Measurements from ENCODE around the gene UBA52. TPM values are rescaled to one million over a fixed set of nuclear protein-coding genes. Genes with fewer than 3 reads are reported as not detected.
"Not testable (repeated sequence)": the region's sequence is repeated elsewhere in the genome, so short reads cannot be mapped to it uniquely, and the experiment has no call there.

UBA52 gene
- polyA plus RNA-seq, 1 experiment = 2,472 TPM

DNA sequence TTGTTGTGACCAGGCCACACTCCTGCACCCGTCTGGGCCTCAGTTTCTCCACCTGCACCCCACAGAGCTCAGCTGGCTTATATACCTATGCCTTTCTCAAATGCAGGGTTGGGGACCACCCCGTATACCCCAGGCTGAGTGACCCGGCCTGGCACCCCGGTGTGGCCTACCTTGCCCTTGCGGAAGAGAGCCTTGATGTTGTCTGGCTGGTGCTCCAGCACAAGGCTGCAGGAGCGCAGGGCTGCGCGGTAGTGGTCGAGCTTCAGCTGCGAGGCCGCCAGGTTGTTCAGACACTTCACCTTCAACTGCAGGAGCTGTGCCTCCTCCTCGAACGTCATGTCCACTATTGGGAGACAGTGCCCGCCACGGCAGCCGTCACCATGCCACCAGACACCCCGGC lies 34.2 kb upstream of the UBA52 start:
- Histone ChIP-seq H3K36me3 (ENCODE audit: control insufficient read depth, insufficient read depth, low read length) (peaks cover 47% of the 10 kb centered on the region), H3K4me3 (ENCODE audit: low read depth, low read length) (no peak overlapping the region), H3K27me3 (ENCODE audit: control insufficient read depth, insufficient read depth, low read length) (no peaks in the 10 kb centered on the region)
- ChIA-PET CTCF (no interaction called here), POLR2A (no interaction called here)
- no peak for DNase-seq (ENCODE audit: low read depth)
- TF ChIP-seq CTCF (IDR thresholded peaks at IDR 0.05; ENCODE audit: insufficient read depth, low read depth, low read length) = no peak

GRCh38 chr19:18538115-18538514 lies 33.5 kb upstream of the UBA52 start:
- ChIA-PET POLR2A (no interaction called here), CTCF (no interaction called here)
- Histone ChIP-seq H3K27me3 (ENCODE audit: control insufficient read depth, insufficient read depth, low read length) (no peaks in the 10 kb centered on the region), H3K36me3 (ENCODE audit: control insufficient read depth, insufficient read depth, low read length) (peaks cover 40% of the 10 kb centered on the region), H3K4me3 (ENCODE audit: low read depth, low read length) (no peak overlapping the region)
- TF ChIP-seq CTCF (IDR thresholded peaks at IDR 0.05; ENCODE audit: insufficient read depth, low read depth, low read length) = no peak
- DNase-seq (ENCODE audit: low read depth) = no peak

DNA sequence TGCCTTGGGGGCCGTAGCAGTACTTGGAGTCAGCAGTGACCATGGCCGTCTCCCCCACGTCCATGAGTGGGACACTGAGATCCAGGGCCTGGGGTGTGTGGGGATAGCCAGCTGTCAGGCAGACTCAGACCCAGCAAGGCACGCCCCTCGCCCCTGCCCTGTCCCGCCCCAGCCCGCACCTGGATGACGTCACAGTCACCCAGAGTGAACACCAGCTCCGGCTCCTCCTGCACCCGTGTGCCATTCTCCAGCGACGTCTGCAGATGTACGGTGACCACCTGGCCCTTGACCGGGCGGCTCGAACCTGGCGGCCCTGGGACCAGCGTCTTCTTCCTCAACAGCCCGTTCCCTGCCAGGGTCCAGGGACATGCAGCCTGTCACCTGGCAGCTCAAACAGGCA lies 32.3 kb upstream of the UBA52 start:
- ChIA-PET POLR2A (interaction anchor here (0.5 kb wide), 1 partner anchor 17 kb away, joined by 7 read pairs; no protein-coding TSS in a partner anchor), CTCF (interaction anchor here (1.6 kb wide), 1 partner anchor 88 kb away, joined by 3 read pairs; no protein-coding TSS in a partner anchor)
- Histone ChIP-seq H3K27me3 (ENCODE audit: control insufficient read depth, insufficient read depth, low read length) (no peaks in the 10 kb centered on the region), H3K4me3 (ENCODE audit: low read depth, low read length) (no peak overlapping the region), H3K36me3 (ENCODE audit: control insufficient read depth, insufficient read depth, low read length) (peaks cover 40% of the 10 kb centered on the region)
- TF ChIP-seq CTCF (IDR thresholded peaks at IDR 0.05; ENCODE audit: insufficient read depth, low read depth, low read length) = no peak
- DNase-seq (ENCODE audit: low read depth) = no peak

DNA sequence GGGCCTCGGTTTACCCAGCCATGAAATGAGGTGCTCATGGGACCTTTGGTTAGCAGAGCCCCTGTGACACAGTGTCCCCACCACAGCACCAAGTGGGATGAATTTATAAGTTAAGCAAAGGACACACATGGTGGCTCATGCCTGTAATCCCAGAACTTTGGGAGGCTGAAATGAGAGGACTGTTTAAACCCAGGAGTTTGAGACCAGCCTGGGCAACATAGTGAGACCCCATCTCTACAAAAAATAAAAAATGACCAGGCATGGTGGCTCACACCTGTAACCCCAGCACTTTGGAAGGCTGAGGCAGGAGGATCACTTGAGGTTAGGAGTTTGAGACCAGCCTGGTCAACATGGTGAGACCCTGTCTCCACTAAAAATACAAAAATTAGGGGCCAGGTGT lies 31.5 kb upstream of the UBA52 start:
- H3K27me3 ChIP-seq (ENCODE audit: control insufficient read depth, insufficient read depth, low read length); H3K4me3 ChIP-seq (ENCODE audit: low read depth, low read length); POLR2A ChIA-PET; DNase-seq (ENCODE audit: low read depth): not testable (repeated sequence)
- H3K36me3 ChIP-seq (ENCODE audit: control insufficient read depth, insufficient read depth, low read length) = peaks cover 38% of the 10 kb centered on the region
- CTCF ChIA-PET = interaction anchor here (1.6 kb wide), 1 partner anchor 89 kb away, joined by 3 read pairs; no protein-coding TSS in a partner anchor

DNA sequence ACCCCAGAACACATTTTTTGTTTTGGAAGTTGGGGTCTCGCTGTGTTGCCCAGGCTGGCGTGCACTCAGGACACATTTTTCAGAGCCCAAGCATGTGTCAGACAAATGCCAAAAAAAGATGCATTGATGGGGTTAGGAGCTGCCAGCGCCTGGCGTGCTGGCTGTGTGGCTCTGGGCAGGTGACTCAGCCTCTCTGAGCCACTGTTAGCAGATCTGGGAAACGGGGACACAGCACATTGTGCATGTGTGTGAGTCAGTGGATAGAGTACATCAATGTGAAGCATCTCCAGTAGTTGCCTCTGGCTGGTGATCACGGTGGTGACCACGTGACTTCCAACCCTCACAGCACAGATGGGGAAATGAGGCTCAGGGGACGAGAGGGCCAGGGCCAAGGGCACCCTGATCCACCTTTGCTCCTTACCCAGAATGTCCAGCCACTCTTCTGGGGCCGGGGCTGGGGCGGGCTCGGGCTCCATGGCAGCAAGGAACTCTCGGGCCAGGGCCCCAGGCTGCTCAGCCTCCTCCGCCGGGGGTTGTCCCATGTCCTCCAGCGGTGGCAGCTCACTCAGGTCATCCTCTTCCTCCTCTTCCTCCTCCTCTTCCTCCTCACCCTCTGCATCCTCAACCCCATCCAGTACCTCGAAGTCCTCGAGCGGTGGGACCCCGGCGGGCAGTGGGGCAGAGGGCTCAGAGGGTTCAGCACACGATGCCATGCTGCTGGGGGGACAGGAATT lies 30.2 kb upstream of the UBA52 start:
- POLR2A ChIA-PET = no interaction called here
- TF ChIP-seq CTCF (IDR thresholded peaks at IDR 0.05; ENCODE audit: insufficient read depth, low read depth, low read length) = no peak
- CTCF ChIA-PET = no interaction called here
- Histone ChIP-seq H3K36me3 (ENCODE audit: control insufficient read depth, insufficient read depth, low read length) (peaks cover 33% of the 10 kb centered on the region), H3K27me3 (ENCODE audit: control insufficient read depth, insufficient read depth, low read length) (no peaks in the 10 kb centered on the region), H3K4me3 (ENCODE audit: low read depth, low read length) (no peak overlapping the region)
- DNase-seq (ENCODE audit: low read depth) = no peak

Data from BJ (cell line).